GM19240 (cell line): ENCODE results near the gene SLC38A2.
"Not testable (repeated sequence)": the region's sequence is repeated elsewhere in the genome, so short reads cannot be mapped to it uniquely, and the experiment has no call there.

ENCODE experiments used
- DNase-seq: peaks from one replicate; pipeline ENCODE4 v3.0.0; 2011; ENCODE audit warnings: low spot score; ENCODE audit not compliant: insufficient read length

SLC38A2 gene

DNA sequence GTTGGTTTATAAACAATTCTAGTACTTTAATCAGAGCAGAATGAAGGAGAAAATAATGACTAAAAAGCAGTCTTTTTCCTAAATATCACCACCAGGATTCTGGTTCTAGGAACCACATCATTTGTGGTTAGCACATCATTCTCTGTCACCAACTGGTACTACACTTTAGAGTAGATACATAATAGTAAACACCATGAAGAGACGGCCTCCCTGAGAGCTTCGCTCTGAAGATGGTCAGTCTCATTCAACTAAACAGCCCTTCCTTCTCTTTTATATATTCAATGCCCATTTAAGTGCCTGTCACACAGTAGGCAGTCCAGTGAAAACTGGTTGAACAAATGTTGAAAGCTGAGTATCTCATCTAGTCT is 10.9 kb downstream of the SLC38A2 start:
- no peak for DNase-seq

DNA sequence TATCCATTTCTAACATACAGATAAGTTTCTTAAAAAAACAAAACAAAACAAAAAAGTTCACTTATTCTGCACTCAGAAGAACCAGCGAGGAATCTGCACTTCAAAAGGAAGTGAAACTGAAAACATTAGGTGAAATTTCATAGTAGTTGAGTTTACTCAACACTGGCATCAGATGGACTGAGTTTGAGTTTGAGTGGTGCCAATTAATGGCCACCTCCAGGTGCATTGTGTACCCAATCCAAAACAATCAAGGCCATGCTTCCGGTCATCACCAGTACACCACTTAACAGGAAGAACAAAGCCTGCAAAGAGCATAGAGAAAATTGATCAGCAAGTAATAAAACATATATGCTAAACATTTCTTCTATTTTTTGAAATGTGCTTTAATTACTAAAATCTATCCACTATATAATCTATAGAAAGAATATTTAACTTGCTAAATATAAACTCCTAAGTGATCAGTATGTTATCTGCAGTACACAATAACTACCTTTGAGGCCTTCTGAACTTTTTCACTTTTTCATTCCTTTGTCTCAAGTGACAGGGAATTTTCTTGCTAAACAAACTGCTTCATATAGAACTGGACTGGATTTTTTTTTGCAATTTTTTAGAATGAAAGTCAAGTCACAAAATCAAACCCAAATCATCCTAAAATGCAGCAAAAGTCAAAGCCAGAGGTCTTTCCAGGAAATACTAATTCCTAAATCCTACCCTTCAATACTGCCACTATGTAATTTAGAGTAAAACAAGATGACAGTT is 11.5 kb downstream of the SLC38A2 start:
- no peak for DNase-seq

DNA sequence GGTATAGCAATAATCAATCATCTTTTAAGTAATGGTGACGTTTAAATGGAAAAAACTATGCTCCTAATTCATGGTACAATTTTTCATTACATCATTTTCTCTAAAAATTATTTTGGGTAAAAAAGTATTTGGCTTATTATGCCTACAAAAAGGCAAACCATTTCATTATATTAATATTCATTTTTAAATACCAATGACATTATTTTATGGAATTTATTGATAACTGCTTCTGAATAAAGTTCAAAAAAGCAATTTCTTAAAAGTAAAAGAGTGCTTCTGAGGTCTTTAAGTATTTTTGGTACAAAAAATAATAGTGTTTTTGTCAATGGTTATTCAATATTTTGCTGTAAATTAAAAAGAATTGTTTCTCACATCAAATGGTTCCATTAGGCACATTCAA is 12.2 kb downstream of the SLC38A2 start:
- no peak for DNase-seq

DNA sequence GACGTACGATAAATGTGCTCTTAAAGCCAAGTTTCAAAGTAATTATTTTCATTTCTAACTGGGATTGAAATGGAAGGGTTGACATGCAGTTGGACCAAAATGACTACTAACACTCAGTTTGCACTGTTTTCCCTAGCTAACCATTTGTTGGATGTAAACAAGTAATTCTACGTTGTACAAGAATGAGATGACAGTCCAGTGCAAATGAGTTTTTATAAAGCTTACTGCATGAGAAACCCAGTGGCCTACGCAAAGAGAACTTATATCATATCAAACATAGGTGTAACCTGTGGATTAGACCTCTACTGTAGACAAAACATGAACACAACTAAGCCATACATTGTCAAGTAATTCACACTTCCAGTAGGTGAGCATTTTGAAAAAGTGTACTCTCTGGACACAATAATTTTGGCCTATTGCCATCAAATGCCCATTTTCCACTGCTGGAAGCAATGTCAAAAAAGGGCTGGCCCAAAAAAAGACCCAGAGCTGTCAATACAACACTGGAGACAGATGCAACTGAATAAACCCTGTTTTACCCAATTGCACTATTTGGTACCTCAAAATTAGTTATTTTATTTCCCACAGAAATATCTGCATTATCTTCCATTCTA is 12.8 kb downstream of the SLC38A2 start:
- DNase-seq = no peak

DNA sequence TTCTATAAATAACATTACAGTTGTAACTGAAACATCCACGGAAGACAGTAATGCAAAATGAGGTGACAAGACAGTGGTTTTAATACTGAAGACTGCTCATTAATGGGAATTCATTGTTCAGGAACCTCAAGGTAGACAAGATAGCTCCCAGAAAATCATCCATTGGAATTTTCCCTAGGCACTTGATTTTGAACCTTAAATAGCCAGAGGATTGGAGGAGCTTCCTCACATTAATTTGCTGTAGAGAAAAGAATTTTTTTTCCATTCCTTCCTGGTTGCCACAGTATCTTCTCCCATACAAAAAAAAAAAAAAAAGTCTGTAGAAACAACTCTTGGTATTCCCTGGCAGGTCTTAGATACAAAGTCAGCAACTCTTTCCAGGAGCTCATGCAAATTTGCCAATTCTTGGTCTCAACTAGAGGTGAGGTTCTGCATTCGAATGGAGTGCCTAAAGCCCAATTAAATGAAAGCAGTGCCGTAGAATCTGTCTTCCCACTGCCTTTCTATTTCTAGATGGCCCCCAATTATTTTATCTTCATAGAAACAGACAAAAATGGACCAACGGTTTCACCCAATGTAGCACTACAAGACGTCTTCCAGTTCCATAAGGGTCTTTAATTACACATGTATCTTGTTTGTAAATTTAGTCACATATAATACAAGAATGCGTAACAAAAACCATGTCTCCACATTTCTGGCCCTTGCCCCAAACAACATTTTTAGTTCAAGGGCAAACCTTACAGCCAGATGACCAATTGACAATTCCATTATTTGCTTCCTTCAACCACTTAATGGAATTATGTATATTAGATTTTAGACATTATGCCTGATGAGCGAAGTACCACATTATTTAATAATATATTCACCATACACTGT is 13.5 kb downstream of the SLC38A2 start:
- no peak for DNase-seq

DNA sequence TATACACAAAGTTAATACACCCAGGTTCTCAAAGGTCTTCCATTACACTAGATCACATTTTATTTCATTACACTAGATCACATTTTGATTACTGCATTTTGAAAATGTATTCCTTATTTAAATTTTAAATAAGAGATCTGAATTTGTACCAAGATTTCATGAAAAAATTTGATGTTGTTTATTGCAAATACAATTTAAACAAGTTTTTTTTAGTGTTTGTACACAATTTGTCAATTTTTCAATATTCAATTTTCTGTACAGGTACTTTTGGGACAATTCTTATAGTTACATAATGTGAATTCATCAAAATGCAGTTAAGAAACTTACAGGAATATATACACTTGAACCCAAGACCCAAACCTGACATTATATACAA is 14.3 kb downstream of the SLC38A2 start:
- no peak for DNase-seq

DNA sequence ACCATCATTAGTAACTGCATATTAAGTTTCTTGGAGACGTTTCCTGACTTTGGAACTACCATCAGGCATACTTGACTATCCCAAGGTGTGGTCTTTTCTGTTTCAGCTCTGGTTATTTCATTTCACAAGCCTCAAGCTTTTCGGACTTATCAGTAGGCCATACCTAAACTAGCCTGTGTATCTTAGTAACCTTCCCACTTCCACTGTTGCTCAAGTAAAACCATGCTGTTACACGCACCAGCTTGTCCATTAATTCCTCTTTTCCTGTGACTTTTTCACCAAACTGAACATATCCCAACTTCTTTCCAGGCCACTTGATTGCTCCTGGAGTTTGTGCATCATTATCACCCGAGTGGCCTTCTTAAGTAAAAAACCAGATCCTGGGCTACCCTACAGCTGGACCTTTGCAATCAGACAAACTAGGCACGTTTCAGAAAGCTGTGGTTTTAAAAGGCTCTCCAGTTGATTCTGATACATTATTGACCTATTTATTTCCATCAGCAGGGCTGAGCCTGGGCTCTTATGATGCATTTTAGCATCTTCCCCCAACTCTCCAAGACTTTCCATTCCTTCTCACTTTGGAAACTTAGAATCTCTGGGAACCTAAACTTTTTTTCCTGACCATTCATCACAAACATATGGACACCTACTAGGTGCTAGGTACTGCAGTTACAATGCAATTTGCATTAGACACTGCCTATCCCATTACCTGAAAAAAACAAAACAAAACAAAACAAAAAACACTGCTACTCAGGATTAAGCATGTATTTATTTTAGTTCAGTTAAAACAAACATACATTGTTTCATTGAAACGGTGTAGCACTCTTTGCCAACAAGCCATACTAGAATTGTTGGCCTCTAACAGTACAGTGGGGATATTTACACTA is 14.9 kb downstream of the SLC38A2 start:
- no peak for DNase-seq

DNA sequence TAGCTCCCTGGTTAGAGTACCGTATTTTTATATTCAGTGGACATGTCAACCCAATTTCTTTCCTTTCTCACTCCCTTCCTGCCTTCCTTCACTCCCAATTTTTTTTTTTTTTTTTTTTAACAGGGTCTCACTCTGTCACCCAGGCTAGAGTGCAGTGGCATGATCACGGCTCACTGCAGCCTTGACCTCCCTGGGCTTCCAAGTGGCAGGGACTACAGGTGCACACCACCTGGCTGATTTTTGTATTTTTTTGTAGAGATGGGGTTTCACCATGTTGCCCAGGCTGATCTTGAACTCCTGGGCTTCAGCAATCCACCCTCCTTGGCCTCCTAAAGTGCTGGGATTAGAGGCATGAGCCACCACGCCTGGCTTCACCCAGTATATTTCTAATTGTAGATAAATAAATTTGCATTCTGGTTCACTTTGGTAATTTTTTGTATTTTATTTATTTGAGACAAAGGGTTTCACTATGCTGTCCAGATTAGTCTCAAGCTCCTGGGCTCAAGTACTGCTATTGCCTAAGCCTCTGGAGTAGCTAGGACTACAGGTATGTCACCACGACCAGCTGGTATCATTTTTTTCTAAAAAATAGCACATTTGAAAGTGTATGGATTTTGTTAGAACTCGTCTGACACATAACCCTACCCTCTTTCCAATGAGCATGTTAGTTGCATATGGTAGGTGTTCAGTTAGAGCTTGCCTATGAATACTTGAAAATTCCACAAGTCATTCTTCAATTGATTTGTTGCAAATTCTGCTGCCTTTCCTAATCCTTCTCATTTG is 15.7 kb downstream of the SLC38A2 start:
- DNase-seq = no peak

DNA sequence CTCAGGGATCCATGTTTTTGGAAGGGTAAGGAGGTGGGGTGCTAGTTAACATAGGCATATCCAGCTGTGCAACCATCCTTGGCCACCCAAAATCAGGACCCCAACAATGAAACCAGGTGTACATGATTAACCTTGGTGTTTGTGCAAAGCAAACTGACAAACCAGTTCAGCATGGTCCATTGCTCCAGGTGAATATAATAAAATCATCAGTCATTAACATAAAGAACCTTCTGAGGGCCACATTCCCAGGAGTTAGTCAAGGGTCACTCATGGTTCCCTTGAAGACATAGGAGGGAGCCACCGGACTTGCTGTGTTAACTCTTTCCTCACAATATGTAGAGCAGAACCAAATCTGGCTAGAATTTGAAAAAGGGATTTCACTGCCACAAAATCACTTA is 17.8 kb downstream of the SLC38A2 start:
- DNase-seq = no peak

DNA sequence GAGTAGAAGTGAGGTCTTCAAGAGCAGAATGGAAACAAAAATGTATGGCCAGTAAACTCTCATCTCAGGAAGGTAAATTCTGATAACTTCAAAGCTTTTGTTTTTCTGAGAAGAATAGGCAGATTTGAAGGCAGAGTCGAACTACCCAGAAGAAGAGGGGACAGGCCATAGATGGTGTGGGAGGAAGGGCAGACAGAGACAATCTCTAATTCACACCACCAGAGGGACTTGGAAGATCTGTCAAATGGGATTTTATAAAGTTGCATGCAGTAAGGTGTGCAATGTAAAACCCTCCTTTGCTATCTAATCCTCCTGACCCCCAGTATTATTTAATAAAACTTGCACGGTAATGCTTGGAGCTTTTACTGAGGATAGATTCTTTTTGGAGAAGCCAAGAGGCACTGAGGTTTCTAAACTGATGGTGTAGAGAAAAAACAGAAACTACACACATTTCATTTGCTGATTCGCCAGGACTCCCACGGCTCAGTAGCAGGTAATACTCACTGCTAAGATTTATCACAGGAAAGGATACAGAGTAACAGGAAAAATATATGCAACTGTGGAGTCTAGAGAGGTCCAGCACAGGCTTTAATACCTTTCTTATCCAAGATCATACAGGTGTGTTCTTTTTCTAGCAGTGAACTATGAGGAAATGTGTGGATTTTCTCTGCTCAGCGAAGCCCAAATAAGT is 18.3 kb downstream of the SLC38A2 start:
- DNase-seq = no peak

DNA sequence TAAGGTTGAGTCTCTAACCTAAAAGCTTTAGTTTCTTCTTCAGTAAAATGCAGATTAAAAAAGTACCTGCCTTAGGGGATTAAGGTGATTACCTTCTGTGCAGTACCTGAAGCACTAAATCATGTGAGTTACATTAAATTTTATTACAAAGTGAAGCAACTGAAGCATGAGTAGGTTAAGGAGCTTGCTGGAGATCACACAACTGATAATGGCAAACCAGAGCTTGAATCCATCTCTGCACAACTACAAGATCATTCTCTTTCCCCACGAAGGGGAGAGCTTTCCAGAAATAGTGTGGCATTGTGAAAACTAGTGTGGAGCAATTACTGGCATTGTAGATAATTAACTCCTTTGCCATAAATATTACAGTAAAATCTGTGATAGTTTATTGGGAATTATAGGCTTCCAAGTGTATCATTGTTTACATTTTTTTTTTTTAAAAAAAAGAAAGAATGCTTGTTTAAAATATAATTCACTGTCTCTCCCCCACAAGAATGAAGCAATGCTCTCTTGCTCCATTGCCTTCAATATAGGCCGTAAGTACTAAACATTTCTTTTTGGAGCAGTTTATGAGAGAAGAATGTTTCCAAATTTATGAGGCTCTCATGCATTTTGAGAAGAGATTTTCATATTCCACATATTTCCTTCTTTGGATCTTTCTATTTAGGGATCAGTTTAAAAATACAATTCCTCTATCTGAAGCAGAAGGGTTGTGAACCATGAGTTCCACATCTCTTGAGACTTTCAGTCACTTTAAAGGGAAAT is 20.5 kb downstream of the SLC38A2 start:
- DNase-seq = no peak

DNA sequence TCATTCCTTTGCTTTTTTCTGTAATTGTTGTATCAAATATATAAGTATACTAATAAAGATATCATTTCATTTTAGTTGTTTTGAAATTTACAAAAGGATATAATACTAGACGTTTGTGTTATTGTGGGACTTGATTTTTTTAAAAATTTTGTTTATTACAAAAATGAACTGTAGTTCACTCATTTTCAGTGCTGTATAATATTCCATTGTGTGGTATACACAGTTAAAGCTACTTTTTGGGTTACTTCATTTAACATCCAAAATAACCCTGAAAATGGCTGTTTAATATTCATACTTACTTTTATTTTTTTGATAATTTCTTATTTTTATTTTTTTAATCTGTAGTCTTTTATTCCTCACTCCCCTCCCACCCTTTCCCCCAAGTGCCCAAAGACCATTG is 21.4 kb downstream of the SLC38A2 start:
- DNase-seq = no peak

DNA sequence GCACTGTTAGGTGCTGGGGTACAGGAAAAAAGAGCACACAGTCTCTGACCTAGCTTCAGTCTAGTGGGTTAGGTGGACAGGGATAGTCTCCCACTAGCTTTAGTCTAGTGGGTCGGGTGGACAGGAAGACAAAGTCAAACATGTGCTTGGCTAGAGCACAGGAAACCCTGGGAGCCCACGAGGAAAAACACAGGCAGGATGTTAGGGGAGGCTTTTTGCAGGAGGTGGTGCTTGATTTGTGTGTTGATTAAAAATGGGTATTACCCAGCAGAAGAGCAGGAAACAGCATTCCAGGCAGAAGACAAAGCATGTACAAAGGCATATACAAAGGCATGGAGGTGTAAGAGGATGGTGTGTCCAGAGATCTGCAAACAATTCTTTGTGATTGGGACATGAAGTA is 23.3 kb downstream of the SLC38A2 start:
- no peak for DNase-seq

DNA sequence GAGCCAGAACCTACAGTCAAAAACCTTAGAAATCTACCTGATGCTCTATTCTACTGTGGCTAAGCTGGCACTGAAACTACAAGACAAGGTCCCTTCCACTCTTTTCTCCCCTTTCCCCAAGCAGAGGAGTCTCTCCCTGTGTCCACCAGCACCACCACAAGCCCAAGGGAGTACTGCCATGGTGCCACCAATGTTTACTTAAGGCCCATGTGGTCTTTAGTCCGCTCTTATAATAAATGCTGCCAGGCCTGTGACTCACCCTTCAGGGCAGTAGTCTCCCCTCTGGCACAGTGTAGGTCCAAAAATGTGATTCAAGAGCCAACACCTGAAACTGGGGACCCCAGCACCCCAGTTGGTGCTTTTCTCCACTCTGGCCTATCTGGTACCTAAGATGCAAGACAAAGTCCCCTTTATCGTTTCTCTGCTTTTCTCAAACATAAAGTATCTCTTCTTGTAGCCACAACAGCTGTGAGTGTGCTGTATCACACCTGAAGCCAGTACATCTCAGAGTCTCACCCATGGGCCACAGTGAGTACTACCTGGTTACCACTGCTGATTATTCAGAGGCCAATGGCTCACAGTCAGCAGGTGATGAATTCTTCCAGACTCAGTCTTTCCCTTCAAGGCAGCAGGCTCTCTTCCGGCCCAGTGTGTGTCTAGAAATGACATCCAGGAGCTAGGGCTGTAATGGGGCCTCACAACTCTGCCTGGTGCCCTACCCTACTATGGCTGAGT is 29.3 kb downstream of the SLC38A2 start:
- no peak for DNase-seq

DNA sequence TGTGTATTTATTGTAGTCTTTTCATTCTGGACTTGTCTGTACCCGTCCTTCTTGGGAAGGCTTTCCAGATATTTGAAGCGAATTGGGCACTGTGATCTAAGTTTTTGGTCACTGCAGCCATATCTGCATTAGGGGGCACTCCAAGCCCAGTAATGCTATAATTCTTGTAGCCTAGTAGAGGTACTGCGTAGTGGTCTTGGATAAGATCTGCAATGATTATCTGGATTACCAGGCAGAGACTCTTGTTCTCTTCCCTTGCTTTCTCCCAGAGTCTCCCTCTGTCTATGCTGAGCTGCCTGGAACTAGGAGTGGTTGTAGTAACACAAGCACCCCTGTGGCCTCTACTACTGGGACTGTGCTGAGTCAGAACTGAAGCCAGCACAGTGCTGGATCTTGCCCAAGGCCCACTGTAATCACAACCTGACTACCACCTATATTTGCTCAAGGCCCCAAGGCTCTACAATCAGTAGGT is 30.0 kb downstream of the SLC38A2 start:
- DNase-seq = no peak

DNA sequence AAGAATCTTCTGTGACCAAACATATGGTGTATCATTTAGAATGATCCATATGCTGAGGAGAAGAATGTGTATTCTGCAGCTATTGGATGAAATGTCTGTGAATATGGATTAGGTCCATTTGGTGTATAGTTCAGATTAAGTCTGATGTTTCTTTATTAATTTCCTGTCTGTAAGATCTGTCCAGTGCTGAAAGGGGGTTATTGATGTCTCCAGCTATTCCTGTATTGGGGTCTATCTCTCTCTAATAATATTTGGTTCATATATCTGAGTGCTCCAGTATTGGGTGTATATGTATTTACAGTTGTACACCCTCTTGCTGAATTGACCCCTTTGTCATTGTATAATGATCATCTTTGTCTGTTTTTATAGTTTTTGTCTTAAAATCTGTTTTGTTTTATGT is 33.5 kb downstream of the SLC38A2 start:
- no peak for DNase-seq

DNA sequence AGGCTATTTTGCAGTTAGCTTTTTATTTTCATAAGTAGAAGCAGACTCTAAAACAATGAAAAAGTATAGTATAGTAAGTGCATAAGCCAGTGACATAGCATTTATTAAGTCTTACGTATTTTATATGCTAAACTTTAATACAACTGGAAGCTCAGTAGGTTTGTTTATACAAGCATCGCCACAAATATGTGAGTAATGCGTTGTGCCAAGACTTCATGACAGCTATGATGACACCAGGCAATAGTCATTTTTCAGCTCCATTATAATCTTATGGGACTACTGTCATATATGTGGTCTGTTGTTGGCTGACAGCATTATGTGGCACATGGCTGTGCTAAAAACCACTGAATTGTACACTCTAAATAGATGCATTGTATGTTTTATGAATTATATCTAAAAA is 40.3 kb downstream of the SLC38A2 start:
- no peak for DNase-seq

DNA sequence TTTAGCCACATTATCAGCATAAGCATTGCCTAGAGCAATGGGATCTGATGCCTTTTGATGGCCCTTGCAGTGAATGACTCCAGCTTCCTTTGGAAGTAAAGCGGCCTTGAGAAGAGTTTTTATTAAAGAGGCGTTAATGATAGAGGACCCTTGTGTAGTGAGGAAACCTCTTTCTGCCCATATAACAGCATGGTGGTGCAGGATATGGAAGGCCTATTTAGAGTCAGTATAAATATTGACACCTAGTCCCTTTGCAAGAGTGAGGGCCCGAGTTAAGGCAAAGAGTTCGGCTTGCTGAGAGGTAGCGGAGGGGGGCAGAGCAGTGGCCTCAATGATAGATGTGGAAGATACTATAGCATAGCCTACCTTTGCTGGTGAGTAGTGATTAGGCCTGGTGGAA is 47.5 kb downstream of the SLC38A2 start:
- not testable (repeated sequence) for DNase-seq

DNA sequence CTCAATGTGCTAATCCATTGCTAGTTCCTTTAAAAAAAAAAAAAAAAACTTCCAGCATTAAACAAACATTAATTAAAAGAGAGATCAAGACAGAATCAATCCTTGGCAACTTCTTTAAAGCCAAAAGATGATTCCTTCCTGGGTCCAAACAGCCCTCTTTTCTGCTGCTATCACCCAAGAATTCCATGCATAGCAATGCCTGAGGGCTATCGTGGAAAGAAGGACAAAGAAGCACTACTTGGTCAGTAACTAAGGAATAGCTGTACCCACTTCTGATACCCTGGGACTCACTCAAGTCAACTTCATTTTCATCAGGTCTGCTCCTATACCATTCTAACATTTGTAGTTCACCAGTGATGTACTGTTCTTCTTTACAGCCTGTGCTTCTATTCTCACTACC is 51.8 kb downstream of the SLC38A2 start:
- DNase-seq = no peak
